HL-60 (cell line): ENCODE measurements around the gene ACOT4.
"Not testable (repeated sequence)": the region's sequence is repeated elsewhere in the genome, so short reads cannot be mapped to it uniquely, and the experiment has no call there.

Experiments used
- DNase-seq, 2 experiments: peaks; one replicate each; pipeline ENCODE4 v3.0.0-alpha.2; 2010 to 2020; ENCODE audit warnings: low read depth in 1 of 2, low spot score in 1 of 2
- H3K27ac ChIP-seq: fragments of 250-450 bp; sonication (Bioruptor Pico); replicated peaks from 2 replicates; pipeline ENCODE4 v1.5.1; 2020; ENCODE audit warnings: mild to moderate bottlenecking, moderate library complexity
- H3K27me3 ChIP-seq: fragments of 250-450 bp; sonication (Bioruptor Pico); 2 replicates; pipeline ENCODE4 v1.5.1; 2021; ENCODE audit warnings: mild to moderate bottlenecking, moderate library complexity; ENCODE audit not compliant: insufficient read depth, poor library complexity, severe bottlenecking
- H3K4me3 ChIP-seq: replicated peaks from 2 replicates; pipeline ENCODE4 v1.5.1; 2011; ENCODE audit warnings: mild to moderate bottlenecking, control low read depth, low read length; ENCODE audit not compliant: insufficient read depth
- GABPA ChIP-seq: IDR thresholded peaks from 2 replicates; pipeline ENCODE4 v1.6.1; 2012; ENCODE audit warnings: low read depth
- POLR2AphosphoS5 ChIP-seq: IDR thresholded peaks from 2 replicates; pipeline ENCODE4 v1.6.1; 2012; ENCODE audit warnings: low read depth
- SPI1 ChIP-seq: IDR thresholded peaks from 2 replicates; pipeline ENCODE4 v1.6.1; 2012; ENCODE audit warnings: low read depth, mild to moderate bottlenecking, borderline replicate concordance
- TF ChIP-seq, protein P1 (sequence below): IDR thresholded peaks from one replicate; pipeline ENCODE4 v1.5.1; 2011; ENCODE audit warnings: low read length, control low read depth, inconsistent platforms; ENCODE audit not compliant: insufficient read depth
- TF ChIP-seq, protein P2 (sequence below): IDR thresholded peaks from 2 replicates; pipeline ENCODE4 v1.6.1; 2012; ENCODE audit warnings: low read depth; ENCODE audit not compliant: insufficient replicate concordance

The ACOT4 gene

DNA sequence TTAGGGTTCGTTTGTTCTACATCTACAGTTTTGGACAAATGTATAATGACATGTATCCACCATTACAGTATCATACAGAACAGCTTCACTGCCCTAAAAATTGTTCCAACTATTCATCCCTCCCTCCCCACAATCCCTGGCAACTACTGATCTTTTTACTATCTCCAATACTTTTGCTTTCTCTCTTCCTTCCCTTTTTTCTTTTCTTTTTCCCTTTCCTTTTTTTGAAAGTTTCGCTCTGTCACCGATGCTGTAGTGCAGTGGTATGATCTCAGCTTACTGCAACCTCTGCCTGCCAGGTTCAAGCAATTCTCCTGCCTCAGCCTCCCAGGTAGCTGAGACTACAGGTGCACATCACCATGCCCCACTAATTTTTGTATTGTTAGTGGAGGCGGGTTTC, 2.6 kb upstream of the ACOT4 start:
- DNase-seq: no peak
- TF ChIP-seq, protein P1, sequence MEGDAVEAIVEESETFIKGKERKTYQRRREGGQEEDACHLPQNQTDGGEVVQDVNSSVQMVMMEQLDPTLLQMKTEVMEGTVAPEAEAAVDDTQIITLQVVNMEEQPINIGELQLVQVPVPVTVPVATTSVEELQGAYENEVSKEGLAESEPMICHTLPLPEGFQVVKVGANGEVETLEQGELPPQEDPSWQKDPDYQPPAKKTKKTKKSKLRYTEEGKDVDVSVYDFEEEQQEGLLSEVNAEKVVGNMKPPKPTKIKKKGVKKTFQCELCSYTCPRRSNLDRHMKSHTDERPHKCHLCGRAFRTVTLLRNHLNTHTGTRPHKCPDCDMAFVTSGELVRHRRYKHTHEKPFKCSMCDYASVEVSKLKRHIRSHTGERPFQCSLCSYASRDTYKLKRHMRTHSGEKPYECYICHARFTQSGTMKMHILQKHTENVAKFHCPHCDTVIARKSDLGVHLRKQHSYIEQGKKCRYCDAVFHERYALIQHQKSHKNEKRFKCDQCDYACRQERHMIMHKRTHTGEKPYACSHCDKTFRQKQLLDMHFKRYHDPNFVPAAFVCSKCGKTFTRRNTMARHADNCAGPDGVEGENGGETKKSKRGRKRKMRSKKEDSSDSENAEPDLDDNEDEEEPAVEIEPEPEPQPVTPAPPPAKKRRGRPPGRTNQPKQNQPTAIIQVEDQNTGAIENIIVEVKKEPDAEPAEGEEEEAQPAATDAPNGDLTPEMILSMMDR: no peak
- TF ChIP-seq SPI1 (no peak), GABPA (no peak)
- H3K27ac ChIP-seq: no peak overlapping the region
- H3K4me3 ChIP-seq: no peak overlapping the region
- H3K27me3 ChIP-seq: no peaks in the 10 kb centered on the region

DNA sequence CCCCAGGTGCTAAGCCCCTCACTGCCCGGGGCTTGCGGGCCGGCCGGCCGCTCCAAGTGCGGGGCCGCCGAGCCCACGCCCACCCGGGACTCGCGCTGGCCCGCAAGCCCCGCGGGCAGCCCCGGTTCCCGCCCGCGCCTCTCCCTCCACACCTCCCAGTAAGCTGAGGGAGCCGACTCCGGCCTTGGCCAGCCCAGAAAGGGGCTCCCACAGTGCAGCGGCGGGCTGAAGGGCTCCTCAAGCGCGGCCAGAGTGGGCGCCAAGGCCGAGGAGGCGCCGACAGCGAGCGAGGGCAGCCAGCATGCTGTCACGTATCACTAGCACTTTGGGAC, 1.0 kb upstream of the ACOT4 start:
- not testable (repeated sequence) for H3K27ac ChIP-seq, H3K27me3 ChIP-seq, DNase-seq, H3K4me3 ChIP-seq

DNA sequence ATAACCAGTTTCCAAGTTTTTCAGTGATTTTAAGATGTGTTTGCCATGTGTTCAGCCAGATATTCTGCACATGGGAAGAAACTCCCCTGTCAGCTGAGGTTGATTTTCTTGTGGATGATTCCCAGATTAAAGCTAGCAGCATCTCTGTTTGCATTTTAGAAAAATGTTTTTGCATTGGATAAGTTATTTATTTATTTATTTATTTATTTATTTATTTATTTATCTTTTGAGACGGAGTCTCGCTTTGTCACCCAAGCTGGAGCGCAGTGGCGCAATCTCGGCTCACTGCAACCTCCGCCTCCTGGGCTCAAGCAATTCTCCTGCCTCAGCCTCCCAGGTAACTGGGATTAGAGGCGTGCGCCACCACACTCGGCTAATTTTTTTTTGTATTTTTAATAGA, 2.8 kb downstream of the ACOT4 start:
- no peaks in the 10 kb centered on the region for H3K27me3 ChIP-seq
- no peak overlapping the region for H3K27ac ChIP-seq
- TF ChIP-seq, protein P1: no peak
- no peak for TF ChIP-seq GABPA
- no peak for TF ChIP-seq SPI1
- no peak for TF ChIP-seq POLR2AphosphoS5
- TF ChIP-seq, protein P2, sequence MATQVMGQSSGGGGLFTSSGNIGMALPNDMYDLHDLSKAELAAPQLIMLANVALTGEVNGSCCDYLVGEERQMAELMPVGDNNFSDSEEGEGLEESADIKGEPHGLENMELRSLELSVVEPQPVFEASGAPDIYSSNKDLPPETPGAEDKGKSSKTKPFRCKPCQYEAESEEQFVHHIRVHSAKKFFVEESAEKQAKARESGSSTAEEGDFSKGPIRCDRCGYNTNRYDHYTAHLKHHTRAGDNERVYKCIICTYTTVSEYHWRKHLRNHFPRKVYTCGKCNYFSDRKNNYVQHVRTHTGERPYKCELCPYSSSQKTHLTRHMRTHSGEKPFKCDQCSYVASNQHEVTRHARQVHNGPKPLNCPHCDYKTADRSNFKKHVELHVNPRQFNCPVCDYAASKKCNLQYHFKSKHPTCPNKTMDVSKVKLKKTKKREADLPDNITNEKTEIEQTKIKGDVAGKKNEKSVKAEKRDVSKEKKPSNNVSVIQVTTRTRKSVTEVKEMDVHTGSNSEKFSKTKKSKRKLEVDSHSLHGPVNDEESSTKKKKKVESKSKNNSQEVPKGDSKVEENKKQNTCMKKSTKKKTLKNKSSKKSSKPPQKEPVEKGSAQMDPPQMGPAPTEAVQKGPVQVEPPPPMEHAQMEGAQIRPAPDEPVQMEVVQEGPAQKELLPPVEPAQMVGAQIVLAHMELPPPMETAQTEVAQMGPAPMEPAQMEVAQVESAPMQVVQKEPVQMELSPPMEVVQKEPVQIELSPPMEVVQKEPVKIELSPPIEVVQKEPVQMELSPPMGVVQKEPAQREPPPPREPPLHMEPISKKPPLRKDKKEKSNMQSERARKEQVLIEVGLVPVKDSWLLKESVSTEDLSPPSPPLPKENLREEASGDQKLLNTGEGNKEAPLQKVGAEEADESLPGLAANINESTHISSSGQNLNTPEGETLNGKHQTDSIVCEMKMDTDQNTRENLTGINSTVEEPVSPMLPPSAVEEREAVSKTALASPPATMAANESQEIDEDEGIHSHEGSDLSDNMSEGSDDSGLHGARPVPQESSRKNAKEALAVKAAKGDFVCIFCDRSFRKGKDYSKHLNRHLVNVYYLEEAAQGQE: no peak
- DNase-seq: no peak
- no peak overlapping the region for H3K4me3 ChIP-seq

DNA sequence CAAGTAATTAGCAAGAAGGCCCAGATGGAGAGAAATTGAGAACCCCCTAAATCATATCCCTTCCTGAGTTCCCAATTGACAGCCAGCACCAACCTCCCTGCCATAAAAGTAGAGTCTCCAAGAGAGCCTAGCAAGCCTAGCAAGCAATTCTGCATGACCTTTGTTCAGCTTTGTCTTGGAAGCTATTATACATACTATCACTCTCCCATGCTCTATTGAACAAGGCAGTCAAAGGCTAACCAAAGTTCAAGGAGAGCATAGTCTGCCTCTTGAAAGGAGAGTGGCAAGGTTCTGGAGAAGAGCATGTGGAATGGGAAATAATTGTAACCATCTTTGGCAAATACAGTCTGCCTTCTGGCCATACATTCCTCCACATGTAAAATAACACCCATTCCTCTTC, 7.8 kb downstream of the ACOT4 start:
- Histone ChIP-seq H3K4me3 (no peak overlapping the region), H3K27me3 (no peaks in the 10 kb centered on the region), H3K27ac (no peak overlapping the region)
- TF ChIP-seq, protein P2: no peak
- no peak for TF ChIP-seq SPI1
- TF ChIP-seq POLR2AphosphoS5: no peak
- TF ChIP-seq, protein P1: no peak
- TF ChIP-seq GABPA: no peak
- DNase-seq: no peak
